ENCODE measurements around the gene RASAL1. TPM values are rescaled to one million over a fixed set of nuclear protein-coding genes. Genes with fewer than 3 reads are reported as not detected.

Gene RASAL1
- total and polyA plus RNA-seq, 2 experiments from 2014 or later, result 2.7 to 8.2 TPM

DNA sequence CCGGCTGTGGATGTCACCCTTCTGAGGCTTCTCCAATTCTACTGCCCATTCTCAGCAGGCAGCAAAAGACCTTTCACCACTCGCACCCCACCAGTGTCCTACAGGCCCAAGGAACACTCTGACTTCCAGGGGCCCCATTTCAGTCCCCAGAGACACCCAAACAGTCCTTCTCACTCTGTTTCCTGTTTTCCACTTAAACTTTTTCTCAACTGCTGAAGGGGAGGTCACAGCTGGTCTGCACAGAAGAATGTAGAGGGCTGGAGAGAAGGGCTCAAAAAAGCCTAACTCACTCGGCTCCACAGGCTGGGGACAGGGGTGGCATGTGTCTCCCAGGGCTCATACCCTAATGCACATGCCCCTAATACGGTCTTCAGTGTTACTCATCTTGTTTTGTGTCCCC lies 83.2 kb downstream of the RASAL1 start:
- no peaks in the 10 kb centered on the region for H3F3A ChIP-seq (replicated peaks; ENCODE audit: low read depth)
- no peaks in the 10 kb centered on the region; the same call in 1 of the 3 replicates for H3K4me1 Mint-ChIP-seq
- H3K9me3 Mint-ChIP-seq, result no peaks in the 10 kb centered on the region
- no peaks in the 10 kb centered on the region for H3K36me3 ChIP-seq (ENCODE audit: insufficient read depth)
- H3K4me3 ChIP-seq, result no peak overlapping the region
- H3K27ac Mint-ChIP-seq, result no peak overlapping the region
- ATAC-seq (no peak), DNase-seq (ENCODE audit: low spot score) (no peak)
- no peak for TF ChIP-seq EZH2 (IDR thresholded peaks at IDR 0.05; ENCODE audit: low read depth, unreplicated experiment)
- TF ChIP-seq STAT1 (IDR thresholded peaks at IDR 0.05; ENCODE audit: unreplicated experiment), result no peak
- TF ChIP-seq JUNB (IDR thresholded peaks at IDR 0.05; ENCODE audit: unreplicated experiment), result no peak
- no peak for TF ChIP-seq ZNF114 (CRISPR knock-in tag; IDR thresholded peaks at IDR 0.05)
- TF ChIP-seq NANOG (IDR thresholded peaks at IDR 0.05; ENCODE audit: borderline replicate concordance), result no peak
- TF ChIP-seq, protein P1, sequence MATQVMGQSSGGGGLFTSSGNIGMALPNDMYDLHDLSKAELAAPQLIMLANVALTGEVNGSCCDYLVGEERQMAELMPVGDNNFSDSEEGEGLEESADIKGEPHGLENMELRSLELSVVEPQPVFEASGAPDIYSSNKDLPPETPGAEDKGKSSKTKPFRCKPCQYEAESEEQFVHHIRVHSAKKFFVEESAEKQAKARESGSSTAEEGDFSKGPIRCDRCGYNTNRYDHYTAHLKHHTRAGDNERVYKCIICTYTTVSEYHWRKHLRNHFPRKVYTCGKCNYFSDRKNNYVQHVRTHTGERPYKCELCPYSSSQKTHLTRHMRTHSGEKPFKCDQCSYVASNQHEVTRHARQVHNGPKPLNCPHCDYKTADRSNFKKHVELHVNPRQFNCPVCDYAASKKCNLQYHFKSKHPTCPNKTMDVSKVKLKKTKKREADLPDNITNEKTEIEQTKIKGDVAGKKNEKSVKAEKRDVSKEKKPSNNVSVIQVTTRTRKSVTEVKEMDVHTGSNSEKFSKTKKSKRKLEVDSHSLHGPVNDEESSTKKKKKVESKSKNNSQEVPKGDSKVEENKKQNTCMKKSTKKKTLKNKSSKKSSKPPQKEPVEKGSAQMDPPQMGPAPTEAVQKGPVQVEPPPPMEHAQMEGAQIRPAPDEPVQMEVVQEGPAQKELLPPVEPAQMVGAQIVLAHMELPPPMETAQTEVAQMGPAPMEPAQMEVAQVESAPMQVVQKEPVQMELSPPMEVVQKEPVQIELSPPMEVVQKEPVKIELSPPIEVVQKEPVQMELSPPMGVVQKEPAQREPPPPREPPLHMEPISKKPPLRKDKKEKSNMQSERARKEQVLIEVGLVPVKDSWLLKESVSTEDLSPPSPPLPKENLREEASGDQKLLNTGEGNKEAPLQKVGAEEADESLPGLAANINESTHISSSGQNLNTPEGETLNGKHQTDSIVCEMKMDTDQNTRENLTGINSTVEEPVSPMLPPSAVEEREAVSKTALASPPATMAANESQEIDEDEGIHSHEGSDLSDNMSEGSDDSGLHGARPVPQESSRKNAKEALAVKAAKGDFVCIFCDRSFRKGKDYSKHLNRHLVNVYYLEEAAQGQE (IDR thresholded peaks at IDR 0.05; ENCODE audit: unreplicated experiment), result no peak
- no peak for TF ChIP-seq CREB1 (CRISPR knock-in tag; IDR thresholded peaks at IDR 0.05; ENCODE audit: low read depth)
- TF ChIP-seq, protein P2, sequence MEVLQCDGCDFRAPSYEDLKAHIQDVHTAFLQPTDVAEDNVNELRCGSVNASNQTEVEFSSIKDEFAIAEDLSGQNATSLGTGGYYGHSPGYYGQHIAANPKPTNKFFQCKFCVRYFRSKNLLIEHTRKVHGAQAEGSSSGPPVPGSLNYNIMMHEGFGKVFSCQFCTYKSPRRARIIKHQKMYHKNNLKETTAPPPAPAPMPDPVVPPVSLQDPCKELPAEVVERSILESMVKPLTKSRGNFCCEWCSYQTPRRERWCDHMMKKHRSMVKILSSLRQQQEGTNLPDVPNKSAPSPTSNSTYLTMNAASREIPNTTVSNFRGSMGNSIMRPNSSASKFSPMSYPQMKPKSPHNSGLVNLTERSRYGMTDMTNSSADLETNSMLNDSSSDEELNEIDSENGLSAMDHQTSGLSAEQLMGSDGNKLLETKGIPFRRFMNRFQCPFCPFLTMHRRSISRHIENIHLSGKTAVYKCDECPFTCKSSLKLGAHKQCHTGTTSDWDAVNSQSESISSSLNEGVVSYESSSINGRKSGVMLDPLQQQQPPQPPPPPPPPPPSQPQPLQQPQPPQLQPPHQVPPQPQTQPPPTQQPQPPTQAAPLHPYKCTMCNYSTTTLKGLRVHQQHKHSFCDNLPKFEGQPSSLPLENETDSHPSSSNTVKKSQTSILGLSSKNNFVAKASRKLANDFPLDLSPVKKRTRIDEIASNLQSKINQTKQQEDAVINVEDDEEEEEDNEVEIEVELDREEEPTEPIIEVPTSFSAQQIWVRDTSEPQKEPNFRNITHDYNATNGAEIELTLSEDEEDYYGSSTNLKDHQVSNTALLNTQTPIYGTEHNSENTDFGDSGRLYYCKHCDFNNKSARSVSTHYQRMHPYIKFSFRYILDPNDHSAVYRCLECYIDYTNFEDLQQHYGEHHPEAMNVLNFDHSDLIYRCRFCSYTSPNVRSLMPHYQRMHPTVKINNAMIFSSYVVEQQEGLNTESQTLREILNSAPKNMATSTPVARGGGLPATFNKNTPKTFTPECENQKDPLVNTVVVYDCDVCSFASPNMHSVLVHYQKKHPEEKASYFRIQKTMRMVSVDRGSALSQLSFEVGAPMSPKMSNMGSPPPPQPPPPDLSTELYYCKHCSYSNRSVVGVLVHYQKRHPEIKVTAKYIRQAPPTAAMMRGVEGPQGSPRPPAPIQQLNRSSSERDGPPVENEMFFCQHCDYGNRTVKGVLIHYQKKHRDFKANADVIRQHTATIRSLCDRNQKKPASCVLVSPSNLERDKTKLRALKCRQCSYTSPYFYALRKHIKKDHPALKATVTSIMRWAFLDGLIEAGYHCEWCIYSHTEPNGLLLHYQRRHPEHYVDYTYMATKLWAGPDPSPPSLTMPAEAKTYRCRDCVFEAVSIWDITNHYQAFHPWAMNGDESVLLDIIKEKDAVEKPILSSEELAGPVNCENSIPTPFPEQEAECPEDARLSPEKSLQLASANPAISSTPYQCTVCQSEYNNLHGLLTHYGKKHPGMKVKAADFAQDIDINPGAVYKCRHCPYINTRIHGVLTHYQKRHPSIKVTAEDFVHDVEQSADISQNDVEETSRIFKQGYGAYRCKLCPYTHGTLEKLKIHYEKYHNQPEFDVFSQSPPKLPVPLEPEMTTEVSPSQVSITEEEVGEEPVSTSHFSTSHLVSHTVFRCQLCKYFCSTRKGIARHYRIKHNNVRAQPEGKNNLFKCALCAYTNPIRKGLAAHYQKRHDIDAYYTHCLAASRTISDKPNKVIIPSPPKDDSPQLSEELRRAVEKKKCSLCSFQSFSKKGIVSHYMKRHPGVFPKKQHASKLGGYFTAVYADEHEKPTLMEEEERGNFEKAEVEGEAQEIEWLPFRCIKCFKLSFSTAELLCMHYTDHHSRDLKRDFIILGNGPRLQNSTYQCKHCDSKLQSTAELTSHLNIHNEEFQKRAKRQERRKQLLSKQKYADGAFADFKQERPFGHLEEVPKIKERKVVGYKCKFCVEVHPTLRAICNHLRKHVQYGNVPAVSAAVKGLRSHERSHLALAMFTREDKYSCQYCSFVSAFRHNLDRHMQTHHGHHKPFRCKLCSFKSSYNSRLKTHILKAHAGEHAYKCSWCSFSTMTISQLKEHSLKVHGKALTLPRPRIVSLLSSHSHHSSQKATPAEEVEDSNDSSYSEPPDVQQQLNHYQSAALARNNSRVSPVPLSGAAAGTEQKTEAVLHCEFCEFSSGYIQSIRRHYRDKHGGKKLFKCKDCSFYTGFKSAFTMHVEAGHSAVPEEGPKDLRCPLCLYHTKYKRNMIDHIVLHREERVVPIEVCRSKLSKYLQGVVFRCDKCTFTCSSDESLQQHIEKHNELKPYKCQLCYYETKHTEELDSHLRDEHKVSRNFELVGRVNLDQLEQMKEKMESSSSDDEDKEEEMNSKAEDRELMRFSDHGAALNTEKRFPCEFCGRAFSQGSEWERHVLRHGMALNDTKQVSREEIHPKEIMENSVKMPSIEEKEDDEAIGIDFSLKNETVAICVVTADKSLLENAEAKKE (CRISPR knock-in tag; IDR thresholded peaks at IDR 0.05), result no peak
- no peak for TF ChIP-seq ZNF331 (CRISPR knock-in tag; IDR thresholded peaks at IDR 0.05; ENCODE audit: low read depth)
- no peak for TF ChIP-seq EZH2phosphoT487 (IDR thresholded peaks at IDR 0.05; ENCODE audit: unreplicated experiment)
- no peak for TF ChIP-seq CTCF (conservative IDR thresholded peaks at IDR 0.05; ENCODE audit: low read depth in 2 of 2)
- no peaks in the 10 kb centered on the region for H3K4me1 ChIP-seq (ENCODE audit: insufficient read depth)
- H3K27me3 ChIP-seq (ENCODE audit: insufficient read depth), result peaks cover 25% of the 10 kb centered on the region
- H3K27me3 Mint-ChIP-seq (ENCODE audit: insufficient read depth, low read depth, poor library complexity), result peaks cover 22% of the 10 kb centered on the region
- 0 out of 2 replicates have a peak, but pooled peaks cover 2% of the 10 kb centered on the region for H4K20me1 ChIP-seq (replicated peaks; ENCODE audit: insufficient read depth)
- no peaks in the 10 kb centered on the region for H3K36me3 Mint-ChIP-seq (ENCODE audit: low read depth)
- no peak overlapping the region for H3K4me2 ChIP-seq
- no peak overlapping the region for H3K27ac ChIP-seq (ENCODE audit: low read depth)
- no peaks in the 10 kb centered on the region for H3K79me2 ChIP-seq (replicated peaks; ENCODE audit: insufficient read depth)
- H3K4me3 Mint-ChIP-seq, result no peak overlapping the region
- no peak overlapping the region for H2AFZ ChIP-seq
- no peaks in the 10 kb centered on the region for H3K9me2 ChIP-seq (ENCODE audit: insufficient read depth)

Measured in GM23338 (cell line).